ENCODE measurements around the gene ARID5B. TPM values are rescaled to one million over a fixed set of nuclear protein-coding genes. Genes with fewer than 3 reads are reported as not detected.

Gene ARID5B
- total and polyA plus RNA-seq, 2 experiments from 2014 or later: 1.3 to 1.6 TPM

DNA sequence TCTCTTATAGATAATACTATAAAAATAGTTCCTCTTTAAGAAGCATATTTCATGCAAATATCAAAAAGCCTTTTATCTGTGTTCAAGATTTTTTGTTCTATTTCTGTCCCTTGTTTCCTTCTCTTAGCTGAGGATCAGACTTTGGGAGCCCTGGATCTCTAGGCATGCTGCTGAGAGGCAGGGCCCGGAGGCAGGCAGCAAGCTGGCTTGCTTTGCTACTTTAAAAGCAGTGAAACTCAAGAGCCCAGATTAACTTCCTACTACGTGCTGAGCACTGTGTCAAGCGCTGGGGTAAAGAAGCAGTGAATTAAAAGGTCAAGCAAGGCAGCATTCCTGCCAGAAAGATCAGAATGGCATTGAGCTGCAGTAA lies 31.0 kb upstream of the ARID5B start (continued):
- TF ChIP-seq, protein P1, sequence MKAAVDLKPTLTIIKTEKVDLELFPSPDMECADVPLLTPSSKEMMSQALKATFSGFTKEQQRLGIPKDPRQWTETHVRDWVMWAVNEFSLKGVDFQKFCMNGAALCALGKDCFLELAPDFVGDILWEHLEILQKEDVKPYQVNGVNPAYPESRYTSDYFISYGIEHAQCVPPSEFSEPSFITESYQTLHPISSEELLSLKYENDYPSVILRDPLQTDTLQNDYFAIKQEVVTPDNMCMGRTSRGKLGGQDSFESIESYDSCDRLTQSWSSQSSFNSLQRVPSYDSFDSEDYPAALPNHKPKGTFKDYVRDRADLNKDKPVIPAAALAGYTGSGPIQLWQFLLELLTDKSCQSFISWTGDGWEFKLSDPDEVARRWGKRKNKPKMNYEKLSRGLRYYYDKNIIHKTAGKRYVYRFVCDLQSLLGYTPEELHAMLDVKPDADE (IDR thresholded peaks at IDR 0.05): no peak
- TF ChIP-seq STAT1 (IDR thresholded peaks at IDR 0.05; ENCODE audit: unreplicated experiment) (no peak), ZNF114 (CRISPR knock-in tag; IDR thresholded peaks at IDR 0.05) (no peak)

DNA sequence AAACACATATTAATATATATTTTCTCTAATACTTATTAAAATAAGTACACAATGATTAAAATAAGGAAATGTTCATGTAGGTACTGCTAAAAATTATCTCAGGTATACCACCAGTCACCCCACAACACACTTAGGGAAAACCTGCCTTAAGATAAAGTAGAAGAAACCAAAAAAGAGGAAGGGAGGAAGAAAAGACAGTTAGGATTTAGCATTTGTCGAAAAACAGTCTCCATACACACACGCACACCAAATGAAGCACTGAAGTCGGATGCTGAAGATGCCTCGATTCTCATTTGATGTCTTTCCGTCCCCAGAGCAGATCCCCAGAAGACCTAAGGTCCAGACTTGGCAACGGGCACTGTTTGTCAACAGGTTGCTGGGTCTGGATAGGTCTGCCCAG lies 30.0 kb upstream of the ARID5B start:
- ATAC-seq: no peak
- H3K36me3 ChIP-seq (ENCODE audit: insufficient read depth): no peaks in the 10 kb centered on the region
- no peak for DNase-seq (ENCODE audit: low spot score)

More for the DNA sequence above, 30.0 kb upstream of the ARID5B start:
- Mint-ChIP-seq H3K27me3 (ENCODE audit: insufficient read depth, low read depth, poor library complexity) (no peaks in the 10 kb centered on the region), H3K9me3 (no peaks in the 10 kb centered on the region), H3K27ac (no peak overlapping the region), H3K36me3 (ENCODE audit: low read depth) (no peaks in the 10 kb centered on the region), H3K4me1 (no peaks in the 10 kb centered on the region), H3K4me3 (no peak overlapping the region)
- Histone ChIP-seq H2AFZ (0 out of 2 replicates have a peak overlapping the region, but pooled peaks have one; percentile 18), H3K79me2 (replicated peaks; ENCODE audit: insufficient read depth) (no peaks in the 10 kb centered on the region), H3F3A (replicated peaks; ENCODE audit: low read depth) (no peaks in the 10 kb centered on the region), H3K27ac (ENCODE audit: low read depth) (no peak overlapping the region), H3K9me2 (ENCODE audit: insufficient read depth) (no peaks in the 10 kb centered on the region), H3K27me3 (ENCODE audit: insufficient read depth) (no peaks in the 10 kb centered on the region), H3K4me2 (no peak overlapping the region), H3K4me3 (no peak overlapping the region), H4K20me1 (replicated peaks; ENCODE audit: insufficient read depth) (no peaks in the 10 kb centered on the region), H3K4me1 (ENCODE audit: insufficient read depth) (0 out of 2 replicates have a peak, but pooled peaks cover 3% of the 10 kb centered on the region)
- TF ChIP-seq JUNB (IDR thresholded peaks at IDR 0.05; ENCODE audit: unreplicated experiment): no peak
- TF ChIP-seq POLR2AphosphoS5 (IDR thresholded peaks at IDR 0.05; ENCODE audit: low read depth): no peak
- TF ChIP-seq, protein P2, sequence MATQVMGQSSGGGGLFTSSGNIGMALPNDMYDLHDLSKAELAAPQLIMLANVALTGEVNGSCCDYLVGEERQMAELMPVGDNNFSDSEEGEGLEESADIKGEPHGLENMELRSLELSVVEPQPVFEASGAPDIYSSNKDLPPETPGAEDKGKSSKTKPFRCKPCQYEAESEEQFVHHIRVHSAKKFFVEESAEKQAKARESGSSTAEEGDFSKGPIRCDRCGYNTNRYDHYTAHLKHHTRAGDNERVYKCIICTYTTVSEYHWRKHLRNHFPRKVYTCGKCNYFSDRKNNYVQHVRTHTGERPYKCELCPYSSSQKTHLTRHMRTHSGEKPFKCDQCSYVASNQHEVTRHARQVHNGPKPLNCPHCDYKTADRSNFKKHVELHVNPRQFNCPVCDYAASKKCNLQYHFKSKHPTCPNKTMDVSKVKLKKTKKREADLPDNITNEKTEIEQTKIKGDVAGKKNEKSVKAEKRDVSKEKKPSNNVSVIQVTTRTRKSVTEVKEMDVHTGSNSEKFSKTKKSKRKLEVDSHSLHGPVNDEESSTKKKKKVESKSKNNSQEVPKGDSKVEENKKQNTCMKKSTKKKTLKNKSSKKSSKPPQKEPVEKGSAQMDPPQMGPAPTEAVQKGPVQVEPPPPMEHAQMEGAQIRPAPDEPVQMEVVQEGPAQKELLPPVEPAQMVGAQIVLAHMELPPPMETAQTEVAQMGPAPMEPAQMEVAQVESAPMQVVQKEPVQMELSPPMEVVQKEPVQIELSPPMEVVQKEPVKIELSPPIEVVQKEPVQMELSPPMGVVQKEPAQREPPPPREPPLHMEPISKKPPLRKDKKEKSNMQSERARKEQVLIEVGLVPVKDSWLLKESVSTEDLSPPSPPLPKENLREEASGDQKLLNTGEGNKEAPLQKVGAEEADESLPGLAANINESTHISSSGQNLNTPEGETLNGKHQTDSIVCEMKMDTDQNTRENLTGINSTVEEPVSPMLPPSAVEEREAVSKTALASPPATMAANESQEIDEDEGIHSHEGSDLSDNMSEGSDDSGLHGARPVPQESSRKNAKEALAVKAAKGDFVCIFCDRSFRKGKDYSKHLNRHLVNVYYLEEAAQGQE (IDR thresholded peaks at IDR 0.05; ENCODE audit: unreplicated experiment): no peak
- no peak for TF ChIP-seq NANOG (IDR thresholded peaks at IDR 0.05; ENCODE audit: borderline replicate concordance)
- TF ChIP-seq, protein P1 (IDR thresholded peaks at IDR 0.05): no peak
- no peak for TF ChIP-seq EZH2phosphoT487 (IDR thresholded peaks at IDR 0.05; ENCODE audit: unreplicated experiment)
- TF ChIP-seq ZNF331 (CRISPR knock-in tag; IDR thresholded peaks at IDR 0.05; ENCODE audit: low read depth): no peak
- TF ChIP-seq, protein P3, sequence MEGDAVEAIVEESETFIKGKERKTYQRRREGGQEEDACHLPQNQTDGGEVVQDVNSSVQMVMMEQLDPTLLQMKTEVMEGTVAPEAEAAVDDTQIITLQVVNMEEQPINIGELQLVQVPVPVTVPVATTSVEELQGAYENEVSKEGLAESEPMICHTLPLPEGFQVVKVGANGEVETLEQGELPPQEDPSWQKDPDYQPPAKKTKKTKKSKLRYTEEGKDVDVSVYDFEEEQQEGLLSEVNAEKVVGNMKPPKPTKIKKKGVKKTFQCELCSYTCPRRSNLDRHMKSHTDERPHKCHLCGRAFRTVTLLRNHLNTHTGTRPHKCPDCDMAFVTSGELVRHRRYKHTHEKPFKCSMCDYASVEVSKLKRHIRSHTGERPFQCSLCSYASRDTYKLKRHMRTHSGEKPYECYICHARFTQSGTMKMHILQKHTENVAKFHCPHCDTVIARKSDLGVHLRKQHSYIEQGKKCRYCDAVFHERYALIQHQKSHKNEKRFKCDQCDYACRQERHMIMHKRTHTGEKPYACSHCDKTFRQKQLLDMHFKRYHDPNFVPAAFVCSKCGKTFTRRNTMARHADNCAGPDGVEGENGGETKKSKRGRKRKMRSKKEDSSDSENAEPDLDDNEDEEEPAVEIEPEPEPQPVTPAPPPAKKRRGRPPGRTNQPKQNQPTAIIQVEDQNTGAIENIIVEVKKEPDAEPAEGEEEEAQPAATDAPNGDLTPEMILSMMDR (conservative IDR thresholded peaks at IDR 0.05; ENCODE audit: low read depth in 2 of 2): no peak
- TF ChIP-seq, protein P4, sequence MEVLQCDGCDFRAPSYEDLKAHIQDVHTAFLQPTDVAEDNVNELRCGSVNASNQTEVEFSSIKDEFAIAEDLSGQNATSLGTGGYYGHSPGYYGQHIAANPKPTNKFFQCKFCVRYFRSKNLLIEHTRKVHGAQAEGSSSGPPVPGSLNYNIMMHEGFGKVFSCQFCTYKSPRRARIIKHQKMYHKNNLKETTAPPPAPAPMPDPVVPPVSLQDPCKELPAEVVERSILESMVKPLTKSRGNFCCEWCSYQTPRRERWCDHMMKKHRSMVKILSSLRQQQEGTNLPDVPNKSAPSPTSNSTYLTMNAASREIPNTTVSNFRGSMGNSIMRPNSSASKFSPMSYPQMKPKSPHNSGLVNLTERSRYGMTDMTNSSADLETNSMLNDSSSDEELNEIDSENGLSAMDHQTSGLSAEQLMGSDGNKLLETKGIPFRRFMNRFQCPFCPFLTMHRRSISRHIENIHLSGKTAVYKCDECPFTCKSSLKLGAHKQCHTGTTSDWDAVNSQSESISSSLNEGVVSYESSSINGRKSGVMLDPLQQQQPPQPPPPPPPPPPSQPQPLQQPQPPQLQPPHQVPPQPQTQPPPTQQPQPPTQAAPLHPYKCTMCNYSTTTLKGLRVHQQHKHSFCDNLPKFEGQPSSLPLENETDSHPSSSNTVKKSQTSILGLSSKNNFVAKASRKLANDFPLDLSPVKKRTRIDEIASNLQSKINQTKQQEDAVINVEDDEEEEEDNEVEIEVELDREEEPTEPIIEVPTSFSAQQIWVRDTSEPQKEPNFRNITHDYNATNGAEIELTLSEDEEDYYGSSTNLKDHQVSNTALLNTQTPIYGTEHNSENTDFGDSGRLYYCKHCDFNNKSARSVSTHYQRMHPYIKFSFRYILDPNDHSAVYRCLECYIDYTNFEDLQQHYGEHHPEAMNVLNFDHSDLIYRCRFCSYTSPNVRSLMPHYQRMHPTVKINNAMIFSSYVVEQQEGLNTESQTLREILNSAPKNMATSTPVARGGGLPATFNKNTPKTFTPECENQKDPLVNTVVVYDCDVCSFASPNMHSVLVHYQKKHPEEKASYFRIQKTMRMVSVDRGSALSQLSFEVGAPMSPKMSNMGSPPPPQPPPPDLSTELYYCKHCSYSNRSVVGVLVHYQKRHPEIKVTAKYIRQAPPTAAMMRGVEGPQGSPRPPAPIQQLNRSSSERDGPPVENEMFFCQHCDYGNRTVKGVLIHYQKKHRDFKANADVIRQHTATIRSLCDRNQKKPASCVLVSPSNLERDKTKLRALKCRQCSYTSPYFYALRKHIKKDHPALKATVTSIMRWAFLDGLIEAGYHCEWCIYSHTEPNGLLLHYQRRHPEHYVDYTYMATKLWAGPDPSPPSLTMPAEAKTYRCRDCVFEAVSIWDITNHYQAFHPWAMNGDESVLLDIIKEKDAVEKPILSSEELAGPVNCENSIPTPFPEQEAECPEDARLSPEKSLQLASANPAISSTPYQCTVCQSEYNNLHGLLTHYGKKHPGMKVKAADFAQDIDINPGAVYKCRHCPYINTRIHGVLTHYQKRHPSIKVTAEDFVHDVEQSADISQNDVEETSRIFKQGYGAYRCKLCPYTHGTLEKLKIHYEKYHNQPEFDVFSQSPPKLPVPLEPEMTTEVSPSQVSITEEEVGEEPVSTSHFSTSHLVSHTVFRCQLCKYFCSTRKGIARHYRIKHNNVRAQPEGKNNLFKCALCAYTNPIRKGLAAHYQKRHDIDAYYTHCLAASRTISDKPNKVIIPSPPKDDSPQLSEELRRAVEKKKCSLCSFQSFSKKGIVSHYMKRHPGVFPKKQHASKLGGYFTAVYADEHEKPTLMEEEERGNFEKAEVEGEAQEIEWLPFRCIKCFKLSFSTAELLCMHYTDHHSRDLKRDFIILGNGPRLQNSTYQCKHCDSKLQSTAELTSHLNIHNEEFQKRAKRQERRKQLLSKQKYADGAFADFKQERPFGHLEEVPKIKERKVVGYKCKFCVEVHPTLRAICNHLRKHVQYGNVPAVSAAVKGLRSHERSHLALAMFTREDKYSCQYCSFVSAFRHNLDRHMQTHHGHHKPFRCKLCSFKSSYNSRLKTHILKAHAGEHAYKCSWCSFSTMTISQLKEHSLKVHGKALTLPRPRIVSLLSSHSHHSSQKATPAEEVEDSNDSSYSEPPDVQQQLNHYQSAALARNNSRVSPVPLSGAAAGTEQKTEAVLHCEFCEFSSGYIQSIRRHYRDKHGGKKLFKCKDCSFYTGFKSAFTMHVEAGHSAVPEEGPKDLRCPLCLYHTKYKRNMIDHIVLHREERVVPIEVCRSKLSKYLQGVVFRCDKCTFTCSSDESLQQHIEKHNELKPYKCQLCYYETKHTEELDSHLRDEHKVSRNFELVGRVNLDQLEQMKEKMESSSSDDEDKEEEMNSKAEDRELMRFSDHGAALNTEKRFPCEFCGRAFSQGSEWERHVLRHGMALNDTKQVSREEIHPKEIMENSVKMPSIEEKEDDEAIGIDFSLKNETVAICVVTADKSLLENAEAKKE (CRISPR knock-in tag; IDR thresholded peaks at IDR 0.05): no peak
- no peak for TF ChIP-seq STAT1 (IDR thresholded peaks at IDR 0.05; ENCODE audit: unreplicated experiment)
- no peak for TF ChIP-seq ZNF114 (CRISPR knock-in tag; IDR thresholded peaks at IDR 0.05)
- no peak for TF ChIP-seq EZH2 (IDR thresholded peaks at IDR 0.05; ENCODE audit: low read depth, unreplicated experiment)

Data from GM23338 (cell line).